ENCODE measurements around the gene KPNA2.
"Not testable (repeated sequence)": the region's sequence is repeated elsewhere in the genome, so short reads cannot be mapped to it uniquely, and the experiment has no call there.

KPNA2 gene

DNA sequence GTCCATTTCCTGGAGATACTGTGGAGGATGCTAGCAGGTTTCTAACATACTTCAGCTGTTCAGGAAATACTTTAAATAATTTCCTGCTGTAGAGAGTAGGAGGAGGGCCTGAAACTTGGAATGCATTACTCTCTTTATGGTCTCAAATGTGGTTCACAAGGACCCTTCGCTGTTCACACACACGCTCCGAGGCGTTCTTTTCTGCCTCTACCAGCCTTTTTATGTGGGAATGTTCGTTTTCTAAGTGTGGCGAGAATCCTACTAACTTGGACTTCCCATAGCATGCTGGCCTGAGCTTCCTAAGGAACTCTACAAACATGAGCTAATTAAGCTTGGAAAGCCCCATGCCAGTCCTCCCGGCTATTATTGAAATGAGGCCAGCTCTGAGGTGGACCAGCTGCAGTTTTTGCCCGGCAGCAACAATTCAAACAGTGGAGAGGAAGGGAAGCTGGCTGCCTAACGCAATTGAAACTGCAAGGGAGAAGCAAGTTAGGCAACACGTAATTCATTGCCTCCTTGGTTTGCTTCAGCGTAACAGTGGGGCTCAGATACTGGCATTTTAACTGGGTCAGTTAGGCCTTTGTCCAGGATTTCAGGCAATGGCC is 18.9 kb downstream of the KPNA2 start:
- DNase-seq (ENCODE audit: insufficient read length, low spot score) (no peak), FAIRE-seq (no peak)
- TF ChIP-seq, protein P1, sequence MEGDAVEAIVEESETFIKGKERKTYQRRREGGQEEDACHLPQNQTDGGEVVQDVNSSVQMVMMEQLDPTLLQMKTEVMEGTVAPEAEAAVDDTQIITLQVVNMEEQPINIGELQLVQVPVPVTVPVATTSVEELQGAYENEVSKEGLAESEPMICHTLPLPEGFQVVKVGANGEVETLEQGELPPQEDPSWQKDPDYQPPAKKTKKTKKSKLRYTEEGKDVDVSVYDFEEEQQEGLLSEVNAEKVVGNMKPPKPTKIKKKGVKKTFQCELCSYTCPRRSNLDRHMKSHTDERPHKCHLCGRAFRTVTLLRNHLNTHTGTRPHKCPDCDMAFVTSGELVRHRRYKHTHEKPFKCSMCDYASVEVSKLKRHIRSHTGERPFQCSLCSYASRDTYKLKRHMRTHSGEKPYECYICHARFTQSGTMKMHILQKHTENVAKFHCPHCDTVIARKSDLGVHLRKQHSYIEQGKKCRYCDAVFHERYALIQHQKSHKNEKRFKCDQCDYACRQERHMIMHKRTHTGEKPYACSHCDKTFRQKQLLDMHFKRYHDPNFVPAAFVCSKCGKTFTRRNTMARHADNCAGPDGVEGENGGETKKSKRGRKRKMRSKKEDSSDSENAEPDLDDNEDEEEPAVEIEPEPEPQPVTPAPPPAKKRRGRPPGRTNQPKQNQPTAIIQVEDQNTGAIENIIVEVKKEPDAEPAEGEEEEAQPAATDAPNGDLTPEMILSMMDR (IDR thresholded peaks at IDR 0.05; ENCODE audit: insufficient read depth, missing control alignments): no peak

DNA sequence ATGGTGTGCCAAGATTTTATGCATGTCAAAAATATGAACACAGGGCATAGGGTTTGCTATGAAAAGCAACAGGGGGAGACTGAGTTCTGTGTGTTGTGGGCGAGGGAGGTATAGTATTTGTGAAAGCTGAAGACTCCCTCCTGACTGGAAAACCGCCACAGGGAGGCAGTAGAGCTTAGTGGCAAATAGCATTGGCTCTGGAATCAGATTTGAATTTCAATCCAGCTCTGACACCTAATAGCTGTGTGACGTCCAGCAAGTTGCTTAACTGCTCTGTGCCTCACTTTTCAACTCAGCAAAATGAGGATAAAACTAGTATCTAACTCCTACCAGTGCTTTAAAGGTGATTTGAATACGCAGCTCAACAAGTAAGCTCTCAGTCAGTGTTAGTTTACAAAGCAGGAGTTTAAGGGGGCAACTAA is 22.0 kb downstream of the KPNA2 start:
- DNase-seq (ENCODE audit: insufficient read length, low spot score) (no peak), FAIRE-seq (no peak)

DNA sequence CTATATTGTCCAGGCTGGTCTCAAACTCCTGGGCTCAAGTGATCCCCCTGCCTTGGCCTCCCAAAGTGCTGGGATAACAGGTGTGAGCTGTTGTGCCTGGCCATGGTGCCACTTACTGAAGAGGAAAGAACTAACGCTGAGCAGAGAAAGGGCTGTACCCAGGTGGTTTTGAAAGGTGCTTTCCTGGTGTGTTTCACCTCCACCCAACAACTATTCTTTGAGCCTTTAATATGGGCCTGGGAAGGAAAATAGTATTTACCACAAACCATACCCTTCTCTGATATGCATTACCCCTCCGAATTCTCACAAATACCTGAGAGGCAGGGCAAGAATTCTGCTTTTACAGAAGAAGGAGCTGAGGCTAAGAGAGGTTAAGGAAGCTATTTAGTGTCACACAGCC is 24.8 kb downstream of the KPNA2 start:
- TF ChIP-seq, protein P1 (IDR thresholded peaks at IDR 0.05; ENCODE audit: insufficient read depth, missing control alignments): no peak
- FAIRE-seq (no peak), DNase-seq (ENCODE audit: insufficient read length, low spot score) (no peak)

More for the DNA sequence above, 22.0 kb downstream of the KPNA2 start:
- TF ChIP-seq, protein P1 (IDR thresholded peaks at IDR 0.05; ENCODE audit: insufficient read depth, missing control alignments): peak; percentile 39

DNA sequence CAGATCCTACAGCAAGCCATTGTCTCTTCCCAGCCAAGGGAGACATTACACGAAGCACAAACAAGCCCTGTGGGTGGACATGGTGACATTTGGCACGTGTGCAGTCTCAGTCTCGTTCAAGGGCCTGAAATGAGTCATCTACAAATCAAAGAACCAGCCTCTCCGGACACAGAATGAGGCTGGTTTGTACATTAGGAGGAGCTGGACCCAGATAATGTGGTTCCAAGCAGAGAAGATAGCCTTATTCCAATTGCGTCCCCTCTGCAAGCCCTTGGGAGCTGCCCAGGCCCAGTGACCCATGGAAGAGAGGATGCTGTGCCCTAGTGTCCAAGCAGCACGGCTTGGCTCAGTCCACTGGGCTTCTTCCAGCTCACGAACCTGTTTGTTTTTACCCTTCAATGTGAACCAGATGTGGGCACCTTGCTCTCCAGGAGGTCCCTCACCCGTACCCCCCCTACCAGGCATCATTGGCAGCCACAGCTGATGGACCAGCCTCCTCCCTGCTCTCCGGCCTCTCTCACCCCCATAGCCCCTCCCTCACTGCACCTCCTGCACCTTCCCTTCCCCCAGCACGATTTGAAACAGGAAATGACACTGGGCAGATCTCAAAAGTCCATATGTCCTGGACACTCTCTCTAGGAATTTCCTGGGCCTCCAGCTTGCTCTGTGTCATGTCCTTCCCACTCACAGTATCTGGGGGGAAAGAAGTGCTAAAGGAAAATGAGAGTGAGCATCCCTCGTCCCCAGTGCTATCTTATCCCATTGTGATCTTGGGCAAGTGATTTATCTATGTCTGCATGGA is 26.2 kb downstream of the KPNA2 start:
- DNase-seq (ENCODE audit: insufficient read length, low spot score) (no peak), FAIRE-seq (no peak)
- TF ChIP-seq, protein P1 (IDR thresholded peaks at IDR 0.05; ENCODE audit: insufficient read depth, missing control alignments): no peak

DNA sequence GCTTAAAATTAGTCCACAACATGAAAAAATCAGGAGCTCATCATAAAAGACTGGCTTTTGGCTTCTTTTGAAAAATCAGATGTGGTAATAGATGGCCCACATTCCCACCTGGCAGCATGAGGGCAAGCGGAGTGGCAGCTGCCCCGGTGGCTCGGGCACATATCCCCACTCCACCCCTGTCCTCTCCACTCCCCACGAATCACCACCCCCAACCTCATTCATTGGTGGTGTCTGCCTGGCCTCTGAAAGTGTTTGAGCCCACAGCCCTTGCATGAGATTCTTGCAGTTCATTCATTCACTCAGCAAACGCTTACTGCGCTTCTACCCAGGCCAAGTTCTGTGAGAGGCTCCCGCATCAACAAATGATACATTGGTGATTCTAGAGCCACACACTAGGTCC is 29.8 kb downstream of the KPNA2 start:
- not testable (repeated sequence) for FAIRE-seq; DNase-seq (ENCODE audit: insufficient read length, low spot score)

DNA sequence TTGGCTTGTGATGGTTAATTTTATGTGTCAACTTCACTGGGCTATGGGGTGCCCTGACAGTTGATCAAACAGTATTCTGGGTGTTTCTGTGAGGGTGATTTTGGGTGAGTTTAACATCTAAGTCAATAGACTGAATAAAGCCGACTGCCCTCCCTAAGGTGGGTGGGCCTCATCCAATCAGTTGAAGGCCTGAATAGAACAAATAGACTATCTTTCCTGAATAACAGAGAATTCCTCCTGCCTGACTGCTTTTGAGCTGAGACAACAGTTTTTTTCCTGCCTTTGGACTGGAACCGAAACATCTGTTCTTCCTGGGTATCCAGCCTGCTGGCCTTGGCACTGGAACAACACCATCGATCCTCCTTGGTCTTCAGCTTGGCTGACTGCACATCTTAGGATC is 33.0 kb downstream of the KPNA2 start:
- not testable (repeated sequence) for DNase-seq (ENCODE audit: insufficient read length, low spot score); FAIRE-seq

DNA sequence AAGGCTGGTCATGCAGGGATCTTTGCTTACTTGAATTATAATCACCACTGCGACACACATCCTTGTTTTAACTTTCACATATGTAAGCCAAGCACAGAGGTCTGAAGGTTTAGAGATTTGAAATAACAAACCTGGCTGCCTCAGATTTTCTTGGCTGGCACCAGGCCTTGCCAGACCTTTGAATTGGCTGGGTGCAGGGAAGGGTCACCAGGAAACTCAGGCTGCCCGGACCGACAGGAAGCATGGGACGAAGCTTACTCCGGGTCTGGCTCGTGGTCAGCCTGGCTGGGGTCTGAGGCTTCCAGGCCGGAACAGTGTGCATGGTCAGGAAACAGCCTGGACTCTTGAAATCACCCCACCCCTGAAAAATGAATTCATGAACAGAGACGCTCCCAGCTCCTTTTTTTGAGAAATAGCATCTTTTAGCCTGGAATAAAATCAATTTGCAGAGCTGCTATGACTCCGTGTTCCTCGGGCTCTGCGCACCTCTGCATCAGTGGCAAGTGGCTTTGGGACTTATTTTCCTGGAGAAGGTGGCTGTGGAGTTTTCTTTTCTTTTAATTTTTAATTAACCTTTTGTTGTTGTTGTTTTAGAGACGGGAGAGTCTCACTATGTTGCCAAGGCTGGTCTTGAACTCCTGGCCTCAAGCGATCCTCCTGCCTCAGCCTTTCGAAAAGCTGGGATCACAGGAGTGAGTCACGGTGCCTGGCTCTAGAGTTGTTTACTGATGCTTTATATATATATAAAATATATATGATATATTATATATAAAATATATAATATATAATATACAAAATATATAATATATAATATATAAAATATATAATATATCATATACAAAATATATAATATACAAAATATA is 35.3 kb downstream of the KPNA2 start:
- not testable (repeated sequence) for DNase-seq (ENCODE audit: insufficient read length, low spot score); FAIRE-seq

DNA sequence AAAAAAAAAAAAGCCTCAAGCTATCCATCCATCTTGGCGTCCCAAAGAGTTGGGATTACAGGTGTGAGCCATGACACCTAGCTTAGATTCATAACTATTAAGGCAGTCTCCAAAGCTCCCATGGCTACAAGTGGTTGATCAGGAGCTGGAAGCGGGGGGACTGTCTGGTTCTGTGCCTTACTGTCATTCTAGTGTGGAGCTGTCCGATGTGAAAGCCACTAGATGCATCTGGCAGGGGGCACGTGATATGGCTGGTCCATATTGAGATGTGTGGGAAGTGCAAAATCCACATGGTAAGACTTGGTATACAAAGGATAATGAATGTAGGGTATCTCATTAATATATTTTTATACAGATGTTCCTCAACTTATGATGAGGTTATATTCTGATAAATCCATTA is 38.7 kb downstream of the KPNA2 start:
- no peak for DNase-seq (ENCODE audit: insufficient read length, low spot score)
- FAIRE-seq: no peak
- TF ChIP-seq, protein P1 (IDR thresholded peaks at IDR 0.05; ENCODE audit: insufficient read depth, missing control alignments): no peak

DNA sequence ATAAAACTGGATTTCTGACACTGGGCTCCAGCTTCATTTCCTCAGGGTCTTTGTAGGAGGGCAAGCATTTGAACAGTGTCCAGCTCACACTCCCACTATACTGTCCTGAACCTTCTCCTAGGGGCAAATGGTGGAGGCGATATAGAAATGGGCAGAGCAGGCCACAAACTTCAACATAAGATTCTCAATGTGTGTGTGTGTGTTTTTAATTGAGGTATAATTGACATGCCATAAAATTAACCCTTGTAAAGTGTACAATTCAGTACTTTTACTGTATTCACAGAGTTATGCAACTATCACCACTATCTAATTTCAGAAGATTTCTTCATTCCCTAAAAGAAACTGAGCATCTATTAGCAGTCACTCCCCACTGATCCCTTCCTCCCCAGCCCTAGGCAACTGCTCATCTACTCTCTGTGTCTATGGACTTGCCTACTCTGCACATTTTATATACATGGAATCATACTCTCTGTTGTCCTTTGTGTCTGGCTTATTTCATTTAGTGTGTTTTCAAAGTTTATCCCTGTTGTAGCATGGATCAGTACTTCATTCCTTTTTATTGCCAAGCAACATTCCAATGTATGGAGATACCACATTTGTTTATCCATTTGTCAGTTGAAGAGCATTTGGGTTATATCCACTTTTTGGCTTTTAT is 40.5 kb downstream of the KPNA2 start:
- not testable (repeated sequence) for DNase-seq (ENCODE audit: insufficient read length, low spot score); FAIRE-seq

DNA sequence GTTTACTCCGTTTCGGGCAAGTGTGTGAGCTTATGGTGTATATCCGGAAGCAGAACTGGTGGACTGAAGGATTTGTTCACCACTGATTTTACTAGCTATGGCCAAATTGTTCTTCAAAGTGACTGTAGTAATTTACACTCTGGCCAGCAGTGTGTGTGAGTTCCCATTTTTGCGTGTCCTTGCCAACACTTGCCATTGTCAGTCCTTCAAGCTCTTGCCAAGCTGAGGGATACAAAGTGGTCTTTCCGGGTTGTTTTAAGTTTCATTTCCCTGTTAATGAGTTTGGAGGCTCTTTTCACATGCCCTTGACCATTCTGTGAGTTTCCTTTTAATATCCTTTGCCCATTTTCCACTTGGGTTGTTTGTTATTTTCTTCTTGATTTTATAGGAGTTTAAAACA is 42.0 kb downstream of the KPNA2 start:
- FAIRE-seq; DNase-seq (ENCODE audit: insufficient read length, low spot score): not testable (repeated sequence)
